HG03108 (cell line): ENCODE results near the gene ARHGAP1.

Source experiments
- ATAC-seq: cut with Tn5 transposase; IDR thresholded peaks from one replicate; pipeline ENCODE4 v1.9.1; 2021; ENCODE audit warnings: moderate library complexity; ENCODE audit not compliant: unreplicated experiment

The ARHGAP1 gene

GRCh38 chr11:46695345-46696211 is 4.8 kb downstream of the ARHGAP1 start:
- ATAC-seq = no peak

GRCh38 chr11:46694607-46695006 is 5.8 kb downstream of the ARHGAP1 start:
- ATAC-seq = no peak

- ATAC-seq = no peak
Measured at GRCh38 chr11:46694072-46694471, 6.3 kb downstream of the ARHGAP1 start.

GRCh38 chr11:46693597-46694012 is 6.8 kb downstream of the ARHGAP1 start:
- ATAC-seq = no peak

- ATAC-seq = no peak
Measured at GRCh38 chr11:46692450-46692849, 8.0 kb downstream of the ARHGAP1 start.

GRCh38 chr11:46690702-46691101 is 9.7 kb downstream of the ARHGAP1 start:
- no peak for ATAC-seq

GRCh38 chr11:46686886-46687795 is 13.3 kb downstream of the ARHGAP1 start:
- no peak for ATAC-seq

- ATAC-seq = no peak
Measured at GRCh38 chr11:46684367-46684766, 16.1 kb downstream of the ARHGAP1 start.

GRCh38 chr11:46682773-46683752 is 17.4 kb downstream of the ARHGAP1 start:
- no peak for ATAC-seq

GRCh38 chr11:46681814-46682213 is 18.6 kb downstream of the ARHGAP1 start:
- no peak for ATAC-seq

- no peak for ATAC-seq
Measured at GRCh38 chr11:46680815-46681214, 19.6 kb downstream of the ARHGAP1 start.

- ATAC-seq = no peak
Measured at GRCh38 chr11:46680164-46680760, 20.2 kb downstream of the ARHGAP1 start.

- ATAC-seq = no peak
Measured at GRCh38 chr11:46679241-46680163, 20.9 kb downstream of the ARHGAP1 start.

GRCh38 chr11:46678741-46679130 is 21.7 kb downstream of the ARHGAP1 start:
- ATAC-seq = no peak

- ATAC-seq = no peak
Measured at GRCh38 chr11:46677991-46678740, 22.3 kb downstream of the ARHGAP1 start.

GRCh38 chr11:46677169-46677568 is 23.2 kb downstream of the ARHGAP1 start:
- no peak for ATAC-seq

- ATAC-seq = no peak
Measured at GRCh38 chr11:46676436-46677158, 23.8 kb downstream of the ARHGAP1 start.

GRCh38 chr11:46675949-46676348 is 24.5 kb downstream of the ARHGAP1 start:
- ATAC-seq = no peak
